Amniotic epithelial cell (primary cell): Measurements from ENCODE around the gene NR3C1.

Experiments
- DNase-seq: peaks from one replicate; pipeline ENCODE4 v3.0.0-alpha.2; 2010; ENCODE audit warnings: low read depth

The NR3C1 gene

DNA sequence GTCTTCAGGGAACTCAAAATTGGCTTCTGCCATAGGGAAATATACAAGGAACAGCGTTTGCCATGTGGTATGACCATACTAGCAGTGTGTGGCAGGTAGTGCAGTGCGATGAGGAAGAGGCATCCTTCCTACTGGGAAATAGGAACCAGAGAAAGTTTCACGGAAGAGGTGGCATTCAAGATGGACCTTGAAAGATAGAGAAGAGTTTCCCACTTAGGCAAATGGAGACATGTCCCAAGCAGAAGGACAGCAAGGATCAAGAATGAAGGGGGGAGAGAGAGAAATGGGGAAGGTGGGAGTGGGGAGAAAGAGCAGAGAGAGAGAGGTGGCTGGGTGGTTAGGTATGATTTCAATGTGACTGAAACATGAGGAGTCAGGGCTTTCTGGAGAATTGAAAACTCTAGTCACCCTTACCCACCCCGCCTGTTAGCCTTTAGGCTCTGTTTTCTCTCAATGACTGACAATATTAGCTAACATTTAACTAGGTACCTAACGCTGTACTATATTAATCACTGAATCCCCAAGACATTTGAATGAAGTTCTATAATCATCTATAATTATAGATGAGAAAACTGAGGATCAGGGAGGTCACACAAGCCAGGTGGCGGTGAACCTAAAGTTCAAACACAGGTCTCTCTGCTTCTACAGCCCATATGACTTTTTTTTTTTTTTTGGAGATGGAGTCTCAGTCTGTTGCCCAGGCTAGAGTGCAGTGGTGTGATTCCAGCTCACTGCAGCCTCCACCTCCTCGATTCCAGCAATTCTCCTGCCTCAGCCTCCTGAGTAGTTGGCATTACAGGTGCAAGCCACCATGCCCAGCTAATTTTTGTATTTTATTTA is 171.3 kb downstream of the NR3C1 start:
- DNase-seq, result no peak

- no peak for DNase-seq
Observed at GRCh38 chr5:143231416-143231815, 172.1 kb downstream of the NR3C1 start.

GRCh38 chr5:143230676-143230996 is 172.8 kb downstream of the NR3C1 start:
- DNase-seq, result no peak

DNA sequence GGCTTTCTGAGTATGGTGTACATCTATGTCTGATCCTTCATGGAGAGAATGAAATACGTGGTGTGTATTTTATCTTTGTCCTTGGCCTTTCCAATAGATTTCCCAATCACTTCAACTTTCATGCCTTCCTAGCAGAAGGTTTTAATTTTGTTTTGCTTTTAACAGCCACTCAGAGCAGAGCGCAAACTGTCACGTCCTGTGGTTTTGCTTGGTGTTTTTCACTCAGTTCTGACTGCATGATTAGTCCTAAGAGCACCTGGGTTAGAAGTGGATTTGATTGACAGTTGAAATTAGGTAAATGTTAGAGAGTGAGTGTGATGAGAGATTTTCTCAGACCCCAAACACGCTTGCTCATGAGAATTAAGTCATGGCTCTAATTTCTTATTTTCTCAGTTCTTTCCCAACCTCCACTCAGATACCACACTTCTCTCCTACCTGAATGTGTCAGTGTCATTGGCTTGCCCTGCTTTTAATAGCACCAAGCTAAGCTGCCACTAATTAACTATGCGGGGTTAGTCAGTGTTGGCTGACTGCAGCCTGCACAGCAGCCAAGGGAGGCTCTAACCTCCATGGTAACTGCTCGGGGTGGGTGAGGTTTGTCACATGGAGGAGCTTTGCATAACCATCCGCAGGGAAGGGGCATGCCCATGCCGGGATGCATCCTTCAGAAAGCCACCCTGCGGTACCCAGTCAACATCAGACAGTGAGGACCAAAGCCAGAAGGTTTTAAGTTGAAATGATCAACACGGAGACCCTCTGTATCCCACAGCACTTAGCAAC is 173.4 kb downstream of the NR3C1 start:
- DNase-seq, result no peak

DNA sequence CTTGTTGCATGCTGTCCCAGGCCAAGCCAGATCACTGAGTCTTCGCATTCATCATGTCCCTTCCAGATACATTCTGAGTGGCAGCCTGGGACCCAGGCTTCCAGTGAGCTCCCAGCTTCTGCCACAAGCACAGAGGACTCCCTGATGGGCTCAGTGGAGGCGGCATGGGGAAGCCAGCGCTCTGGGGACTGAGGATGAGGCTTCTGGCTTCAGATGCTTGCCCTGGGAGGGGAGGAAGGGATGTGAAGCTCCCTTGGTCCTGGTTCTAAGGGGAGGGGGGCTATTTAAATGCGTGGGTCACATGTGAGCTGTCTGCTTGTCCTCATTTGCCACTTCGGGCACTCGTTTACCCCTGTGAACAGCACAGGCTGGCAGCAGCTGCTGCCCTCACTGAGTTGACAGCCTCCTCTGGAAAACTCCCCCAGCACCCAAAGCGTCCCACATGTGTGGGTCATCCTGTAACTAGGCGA is 174.0 kb downstream of the NR3C1 start:
- no peak for DNase-seq

GRCh38 chr5:143228597-143229293 is 174.7 kb downstream of the NR3C1 start:
- no peak for DNase-seq
